SW480 (cell line): Measurements from ENCODE around the gene CCDC116.
"Not testable (repeated sequence)": the region's sequence is repeated elsewhere in the genome, so short reads cannot be mapped to it uniquely, and the experiment has no call there.

Source experiments
- DNase-seq: peaks from one replicate; pipeline ENCODE4 v3.0.0-alpha.2; 2016; ENCODE audit warnings: low spot score

The CCDC116 gene

DNA sequence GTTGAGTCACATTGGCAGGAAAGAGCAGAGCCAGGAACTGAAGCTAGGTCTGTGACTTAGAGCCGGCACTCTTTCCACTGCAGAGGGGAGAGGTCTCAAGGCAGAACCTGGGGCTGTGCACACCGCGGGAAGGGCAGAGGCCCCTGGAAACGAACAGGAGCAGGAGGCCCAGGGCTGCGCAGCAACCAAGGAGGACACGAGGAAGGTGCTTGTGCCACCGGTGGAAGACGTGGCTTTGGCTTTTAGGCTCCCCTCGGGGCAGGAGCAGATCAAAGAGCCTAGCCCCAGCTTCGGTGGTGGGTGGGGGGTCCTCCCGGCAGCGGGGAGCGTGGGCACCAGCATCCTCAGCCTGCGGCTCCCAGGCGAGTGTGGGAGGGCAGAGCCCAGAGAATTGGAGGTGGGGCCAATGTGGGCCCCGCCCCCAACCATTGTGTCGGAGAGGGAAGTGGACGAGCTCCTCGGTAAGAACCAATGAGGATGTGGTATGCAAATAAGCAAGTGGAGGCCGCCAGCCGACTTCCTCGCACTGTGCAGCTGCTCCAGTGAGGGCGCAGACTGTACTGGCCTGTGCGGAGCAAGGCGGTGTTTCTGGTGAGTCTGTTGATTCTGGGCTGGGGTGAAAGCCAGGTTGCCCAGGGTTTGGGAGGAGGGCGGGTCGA lies at the start of gene CCDC116:
CCDC116 (plus strand) TSS at position 524 of the 659 bp plus-strand sequence. CDS start 422 bp downstream, outside the sequence.
- peak; percentile 59 for DNase-seq

GRCh38 chr22:21582801-21583740 lies 49.5 kb upstream of the CCDC116 start:
- DNase-seq, result no peak

DNA sequence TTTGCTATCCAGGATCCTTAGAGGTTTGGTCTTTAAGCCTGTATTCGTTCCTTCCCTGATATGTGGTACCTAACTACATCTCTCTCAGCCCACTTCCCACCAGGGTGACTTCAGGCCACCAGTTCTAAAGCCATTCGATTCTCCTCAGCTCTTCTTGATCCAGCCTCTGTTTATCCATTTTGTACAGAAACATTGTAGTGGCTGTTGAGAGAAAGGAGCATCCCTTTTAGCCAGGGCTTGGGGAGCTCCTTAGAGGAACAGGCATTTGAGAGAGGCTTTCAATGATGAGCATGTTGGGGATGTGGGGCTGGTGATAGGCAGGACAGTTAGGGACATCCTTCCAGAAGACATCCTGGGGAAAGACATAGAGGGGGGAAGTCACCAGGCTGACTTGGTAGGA lies 47.2 kb upstream of the CCDC116 start:
- no peak for DNase-seq

DNA sequence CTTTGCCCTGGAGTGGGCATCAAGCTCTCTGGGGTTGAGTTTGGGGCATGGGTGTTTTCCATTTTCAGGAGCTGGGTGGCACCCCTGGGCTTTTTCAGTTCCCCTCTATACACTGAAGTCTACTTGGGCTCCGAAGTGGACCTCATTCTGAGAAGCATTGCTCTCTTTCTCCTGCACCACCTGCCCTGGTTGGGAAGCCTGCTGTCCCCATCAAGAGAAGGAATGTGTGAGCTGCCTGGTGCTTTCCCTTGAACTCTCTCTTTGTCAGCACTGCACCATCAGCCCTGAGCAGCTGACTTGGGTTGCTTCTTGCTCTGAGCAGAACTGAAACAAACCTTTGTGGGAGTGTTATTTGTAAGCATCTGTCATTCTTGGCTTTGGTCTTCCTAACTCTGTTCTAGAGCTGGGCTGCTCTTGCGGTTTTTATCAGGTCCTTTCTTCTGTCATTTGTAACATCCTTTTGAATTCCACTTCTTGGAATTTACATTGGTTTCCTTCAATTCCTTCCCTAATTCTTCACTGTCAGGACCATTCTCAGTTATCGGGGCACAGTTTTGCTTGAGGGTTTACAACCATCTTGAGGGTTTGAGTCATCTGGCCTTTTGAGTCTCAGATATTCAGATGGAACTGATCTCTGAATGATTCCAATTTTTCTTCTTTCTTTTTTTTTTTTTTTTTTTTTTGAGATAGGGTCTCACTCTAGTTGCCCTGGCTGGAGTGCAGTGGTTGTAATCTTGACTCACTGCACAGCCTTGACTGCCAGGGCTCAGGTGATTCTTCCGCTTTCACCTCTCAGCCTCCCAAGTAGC lies 44.6 kb upstream of the CCDC116 start:
- no peak for DNase-seq

DNA sequence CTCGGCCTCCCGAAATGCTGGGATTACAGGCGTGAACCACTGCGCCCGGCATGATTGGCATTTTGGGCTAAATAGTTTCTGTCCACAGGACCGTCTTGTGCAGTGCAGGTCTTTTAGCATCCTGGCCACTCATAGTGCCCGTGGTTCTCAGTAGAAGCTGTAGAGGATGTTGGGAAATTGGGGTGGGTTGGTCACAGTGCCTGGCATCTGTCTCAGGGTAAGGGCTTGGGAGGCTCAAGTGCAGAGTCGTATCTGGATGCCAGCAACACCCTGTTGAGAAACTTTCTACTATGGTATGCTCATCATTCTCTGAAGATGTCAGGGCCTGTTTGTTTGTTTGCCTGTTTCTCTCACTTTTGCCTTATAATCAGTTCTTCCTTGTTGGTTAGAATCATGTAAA lies 43.2 kb upstream of the CCDC116 start:
- no peak for DNase-seq

DNA sequence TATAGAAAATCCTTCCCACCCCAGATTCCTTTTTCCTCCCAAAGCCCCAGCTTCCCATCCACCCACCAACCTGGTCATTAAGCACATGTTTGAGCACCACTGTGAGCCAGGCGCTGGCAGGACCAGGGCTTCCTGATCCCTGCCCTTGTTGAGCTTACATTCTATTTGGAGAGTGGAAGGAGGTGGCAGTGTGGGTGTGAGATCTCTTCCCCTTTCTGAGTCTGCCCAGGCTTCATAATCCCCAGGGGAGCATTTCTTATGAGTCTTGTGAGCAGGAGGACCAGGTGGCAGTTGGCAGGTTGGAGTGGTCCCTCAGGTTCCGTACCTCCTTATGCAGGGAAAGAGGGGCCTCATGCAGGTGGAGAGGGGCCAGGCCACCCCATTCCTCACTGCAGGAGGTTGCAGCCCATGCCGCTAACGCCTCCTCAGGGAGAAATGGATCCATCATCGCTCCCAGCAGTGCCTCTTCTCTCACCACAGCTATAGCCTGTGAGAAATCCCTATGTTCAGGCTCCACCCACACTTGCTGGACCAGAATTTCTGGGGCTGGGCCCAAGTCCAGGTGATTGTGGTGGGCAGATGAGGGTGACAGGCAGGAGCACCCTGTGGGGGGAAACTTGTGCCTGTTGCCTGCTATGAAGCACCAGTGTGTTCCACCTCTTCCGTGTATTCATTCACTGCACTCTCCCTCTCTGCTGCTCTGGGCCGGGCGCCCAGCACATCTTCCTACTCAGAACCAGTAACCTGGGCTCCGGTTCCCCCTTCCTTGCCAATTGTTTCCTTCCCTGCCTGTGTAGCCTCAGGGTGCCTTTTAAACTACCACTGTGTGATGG lies 41.5 kb upstream of the CCDC116 start:
- DNase-seq, result no peak

DNA sequence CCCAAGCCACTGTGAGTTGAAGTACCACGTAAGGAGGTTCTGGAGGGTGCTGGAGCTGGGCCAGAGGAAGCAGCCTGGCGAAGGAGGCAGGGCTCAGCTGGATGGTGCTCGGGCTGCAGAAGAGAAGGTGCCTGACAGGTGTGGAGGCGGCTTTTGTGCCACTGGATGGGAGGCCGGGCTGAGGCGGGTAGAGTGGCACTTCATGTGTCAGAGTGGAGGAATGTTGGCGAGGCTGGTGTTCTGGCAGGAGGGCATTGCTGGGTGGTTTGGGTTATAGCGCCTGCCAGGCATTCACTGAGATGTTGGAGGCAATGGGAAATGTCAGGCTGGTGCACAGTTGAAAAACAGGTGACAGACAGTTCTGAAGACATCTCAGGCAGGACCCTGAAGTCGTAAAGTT lies 40.9 kb upstream of the CCDC116 start:
- no peak for DNase-seq

DNA sequence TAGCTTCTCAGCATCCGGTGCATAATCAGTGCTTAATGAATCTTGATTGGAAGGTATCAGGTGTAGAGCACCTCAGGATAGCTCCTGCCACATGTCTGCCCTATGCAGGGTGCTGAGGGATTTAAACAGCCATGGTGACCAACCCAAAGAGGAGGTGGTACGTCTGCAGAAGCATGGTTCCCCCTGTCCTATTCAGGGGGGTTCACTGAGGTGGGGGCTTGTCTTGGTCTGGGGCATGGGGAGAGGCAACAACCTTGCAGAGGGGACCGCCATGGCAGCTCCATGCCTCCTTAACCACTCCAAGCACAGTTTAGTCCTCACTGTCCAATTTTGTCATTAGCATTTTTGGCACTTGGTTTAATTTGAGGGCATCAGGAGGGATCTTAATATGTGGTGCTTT lies 40.1 kb upstream of the CCDC116 start:
- no peak for DNase-seq

DNA sequence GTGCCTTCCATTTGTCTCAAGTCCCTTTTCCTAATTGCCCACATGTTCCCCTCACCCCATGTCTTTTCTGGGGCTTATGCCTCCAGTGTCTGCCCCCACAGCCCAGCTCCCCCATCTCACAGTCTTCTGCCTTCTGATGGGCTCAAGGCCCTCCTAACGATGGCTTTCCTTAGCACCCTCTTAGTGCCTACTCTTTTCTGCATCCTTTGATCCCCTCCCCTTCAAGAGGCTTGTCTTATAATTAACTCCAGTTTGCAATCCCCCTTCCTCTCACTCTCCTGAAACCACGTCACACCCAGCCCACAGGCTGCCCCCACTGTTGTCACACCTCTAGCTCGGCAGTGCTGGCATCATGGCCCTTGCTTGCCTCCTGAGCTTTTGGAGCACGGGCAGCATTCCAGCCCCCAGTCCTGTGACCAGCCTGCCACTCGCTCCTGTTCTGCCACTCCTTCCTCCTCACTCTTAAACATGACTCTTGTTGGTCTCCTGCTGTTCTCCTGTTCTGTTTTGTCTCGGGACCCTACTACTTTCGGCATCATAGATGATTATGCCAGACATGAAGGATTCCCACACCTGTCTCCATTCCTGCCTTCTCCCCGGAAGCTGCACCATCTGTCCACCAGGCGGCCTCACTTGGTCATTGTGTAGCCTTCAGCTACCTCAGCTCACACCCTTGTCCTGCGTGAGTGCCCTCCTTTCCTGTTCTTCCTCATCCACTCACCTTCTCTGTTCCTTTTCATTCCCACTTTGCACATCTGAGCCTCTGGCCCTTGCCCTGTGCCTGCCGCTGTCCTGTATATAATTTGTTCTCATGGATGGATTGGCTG lies 38.9 kb upstream of the CCDC116 start:
- no peak for DNase-seq

- DNase-seq, result no peak
These were observed 37.6 kb upstream of the CCDC116 start for GRCh38 chr22:21594865-21595452.

DNA sequence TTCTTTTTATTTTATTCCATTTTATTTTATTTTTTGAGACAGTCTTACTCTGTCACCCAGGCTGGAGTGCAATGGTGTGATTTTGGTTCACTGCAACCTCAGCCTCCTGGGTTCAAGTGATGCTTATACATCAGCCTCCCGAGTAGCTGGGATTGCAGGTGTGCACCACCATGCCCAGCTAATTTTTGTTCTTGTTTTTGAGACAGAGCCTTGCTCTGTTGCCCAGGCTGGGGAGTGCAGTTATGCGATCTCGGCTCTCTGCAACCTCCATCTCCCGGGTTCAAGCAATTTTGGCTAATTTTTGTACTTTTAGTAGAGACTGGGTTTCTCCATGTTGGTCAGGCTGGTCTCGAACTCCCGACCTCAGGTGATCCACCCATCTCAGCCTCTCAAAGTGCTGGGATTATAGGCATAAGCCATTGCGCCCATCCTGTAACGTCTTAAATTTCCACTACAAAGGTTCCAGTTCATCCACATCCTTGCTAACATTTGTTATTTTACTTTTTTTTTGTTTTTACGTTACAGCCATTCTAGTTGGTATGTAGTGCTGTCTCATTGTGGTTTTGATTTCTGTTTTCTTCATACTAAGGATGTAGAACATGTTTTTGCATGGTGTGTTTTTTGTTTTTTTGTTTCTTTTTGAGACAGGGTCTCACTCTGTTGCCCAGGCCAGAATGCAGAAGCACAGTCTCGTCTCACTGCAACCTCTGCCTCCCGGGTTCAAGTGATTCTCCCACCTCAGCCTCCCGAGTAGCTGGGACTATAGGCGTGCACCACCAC lies 36.0 kb upstream of the CCDC116 start:
- not testable (repeated sequence) for DNase-seq

DNA sequence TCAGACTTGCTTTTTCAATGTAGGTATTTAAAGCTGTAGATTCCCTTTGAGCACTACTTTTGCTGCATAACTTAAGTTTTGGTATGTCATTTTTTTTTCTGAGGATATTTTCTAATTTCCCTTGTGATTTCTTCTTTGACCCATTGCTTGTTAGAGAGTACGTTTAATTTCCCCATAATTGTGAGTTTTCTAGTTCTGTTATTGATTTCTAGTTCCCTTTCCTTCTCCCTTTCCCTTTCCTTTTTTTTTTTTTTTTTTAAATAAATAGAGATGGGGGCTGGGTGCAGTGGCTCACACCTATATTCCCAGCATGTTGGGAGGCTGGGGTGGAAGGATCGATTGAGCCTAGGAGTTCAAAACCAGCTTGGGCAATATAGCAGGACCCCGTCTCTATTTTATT lies 34.3 kb upstream of the CCDC116 start:
- DNase-seq, result no peak

DNA sequence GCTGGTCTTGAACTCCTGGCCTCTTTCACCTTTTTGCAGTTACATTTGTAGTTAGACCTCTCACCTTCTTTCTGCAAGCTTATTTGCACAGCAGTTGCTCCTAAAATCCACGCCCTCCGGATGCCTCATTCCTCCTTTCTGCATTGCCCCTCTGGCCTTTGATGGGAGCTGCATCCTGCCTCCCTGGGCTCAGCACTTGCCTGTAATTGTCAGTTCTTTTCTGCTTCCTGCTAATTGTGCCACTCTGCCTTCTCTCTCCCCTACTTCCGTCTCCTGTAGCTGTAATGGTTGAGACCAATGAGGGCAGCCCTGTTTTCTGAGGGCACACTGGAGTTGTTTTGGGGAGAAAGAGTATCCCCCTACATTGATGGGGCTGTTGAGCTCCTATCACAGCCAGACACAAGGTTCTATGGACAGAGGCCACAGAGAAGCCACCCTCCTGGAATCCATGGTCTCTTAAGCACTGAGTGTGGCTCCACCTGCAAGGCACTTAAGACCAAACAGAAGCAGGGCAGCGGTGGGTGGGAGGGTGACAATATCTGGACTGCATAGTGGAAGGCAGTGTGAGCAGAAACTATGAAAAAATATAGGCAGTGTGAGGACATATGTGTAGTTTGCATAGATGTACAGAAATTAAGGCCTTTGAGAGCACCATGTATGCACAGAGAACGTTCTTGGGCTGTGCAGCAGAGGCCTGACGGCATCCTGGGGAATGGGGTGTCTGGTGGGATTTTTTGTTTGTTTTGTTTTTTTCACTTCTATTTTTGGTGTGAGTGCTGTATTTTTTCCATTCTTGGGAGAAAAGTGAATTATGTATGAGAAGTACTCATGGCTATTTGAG lies 33.3 kb upstream of the CCDC116 start:
- DNase-seq, result no peak

- DNase-seq, result no peak
These were observed 30.0 kb upstream of the CCDC116 start for GRCh38 chr22:21602579-21602978.

- no peak for DNase-seq
These were observed 28.6 kb upstream of the CCDC116 start for GRCh38 chr22:21603973-21604372.

GRCh38 chr22:21605887-21606564 lies 26.5 kb upstream of the CCDC116 start:
- no peak for DNase-seq

DNA sequence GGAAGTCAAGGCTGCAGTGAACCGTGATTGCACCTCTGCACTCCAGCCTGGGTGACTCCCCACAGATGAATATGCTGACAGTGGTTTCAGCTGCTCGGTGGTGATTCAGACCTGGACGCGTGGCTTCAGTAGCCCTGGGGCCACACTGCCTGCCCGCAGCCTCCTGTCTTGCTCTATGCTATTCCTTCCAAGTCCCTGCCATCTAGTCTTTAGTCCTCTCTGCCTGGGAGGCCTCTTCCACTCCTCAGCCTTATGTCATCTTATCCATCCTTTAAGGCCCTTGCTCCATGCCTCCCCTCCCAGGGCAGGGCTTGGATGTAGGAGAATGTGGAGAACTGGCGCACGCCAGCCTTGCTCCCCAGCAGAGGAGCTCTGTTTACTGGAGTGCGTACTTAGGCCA lies 25.8 kb upstream of the CCDC116 start:
- no peak for DNase-seq
